Activated CD4-positive, alpha-beta T cell treated with anti-CD3 and anti-CD28 coated beads, Interleukin-2, amount 10 ng/mL, durations not matched to agents 7 days and 5 days (primary cell): ENCODE data around the gene CTSK. TPM values are rescaled to one million over a fixed set of nuclear protein-coding genes. Genes with fewer than 3 reads are reported as not detected.

Source experiments
- CTCF ChIA-PET: fragments of 350-600 bp; sonication (Branson Sonifier 250); formaldehyde crosslinking; loops from one replicate; lab custom pipeline; 2021; ENCODE audit warnings: antibody characterized with exemption; lab: Charles Lee
- POLR2A ChIA-PET: fragments of 350-600 bp; sonication (Branson Sonifier 250); formaldehyde crosslinking; loops from one replicate; lab custom pipeline; 2021; ENCODE audit warnings: antibody characterized with exemption; lab: Charles Lee
- DNase-seq: peaks from one replicate; pipeline ENCODE4 v3.0.0-alpha.2; 2020
- H3K27ac Mint-ChIP-seq: one replicate; pipeline ENCODE4 v1.8.0; 2021; ENCODE audit warnings: mild to moderate bottlenecking, moderate library complexity, mixed read lengths
- H3K27me3 Mint-ChIP-seq: one replicate; pipeline ENCODE4 v1.8.0; 2021; ENCODE audit warnings: mixed read lengths
- H3K36me3 Mint-ChIP-seq: one replicate; pipeline ENCODE4 v1.8.0; 2021; ENCODE audit warnings: low read depth, mixed read lengths
- H3K4me1 Mint-ChIP-seq: one replicate; pipeline ENCODE4 v1.8.0; 2021; ENCODE audit warnings: mixed read lengths
- H3K4me3 Mint-ChIP-seq: one replicate; pipeline ENCODE4 v1.8.0; 2021; ENCODE audit warnings: mild to moderate bottlenecking, moderate library complexity, mixed read lengths
- H3K9me3 Mint-ChIP-seq: one replicate; pipeline ENCODE4 v1.8.0; 2021; ENCODE audit warnings: mixed read lengths
- total RNA-seq, 2 experiments: library from RNA; stranded (reverse); gene quantifications; one replicate each; pipeline ENCODE4 v1.2.3, GENCODE V29; 2021

The CTSK gene
- total RNA-seq, 2 experiments from 2014 or later: 5.1 to 5.8 TPM

DNA sequence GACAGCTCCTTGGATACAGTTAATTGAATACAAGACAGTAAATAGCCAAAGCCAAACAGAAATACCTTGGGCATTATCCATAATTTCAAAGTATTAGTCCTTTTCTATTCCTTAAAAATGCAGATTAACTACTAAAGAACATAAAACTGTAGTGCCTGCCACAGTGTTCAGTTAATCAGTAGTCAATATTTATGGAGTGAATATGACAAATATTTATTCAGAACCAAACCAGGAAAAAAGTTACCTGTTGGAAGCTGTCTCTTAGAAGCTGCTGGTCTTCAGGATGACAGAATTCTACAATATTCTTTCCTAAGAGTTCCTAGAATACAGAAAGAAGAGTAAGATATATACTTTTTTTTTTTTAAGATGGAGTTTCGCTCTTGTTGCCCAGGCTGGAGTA lies 18.2 kb upstream of the CTSK start:
- no peak overlapping the region for H3K27ac Mint-ChIP-seq
- peaks cover 50% of the 10 kb centered on the region for H3K36me3 Mint-ChIP-seq
- POLR2A ChIA-PET: no interaction called here
- no peaks in the 10 kb centered on the region for H3K27me3 Mint-ChIP-seq
- no peak overlapping the region for H3K4me3 Mint-ChIP-seq
- CTCF ChIA-PET: interaction anchor here (1.0 kb wide), 1 partner anchor 13 kb away, joined by 5 read pairs; no protein-coding TSS in a partner anchor
- no peak for DNase-seq
- H3K4me1 Mint-ChIP-seq: no peaks in the 10 kb centered on the region
- no peaks in the 10 kb centered on the region for H3K9me3 Mint-ChIP-seq

DNA sequence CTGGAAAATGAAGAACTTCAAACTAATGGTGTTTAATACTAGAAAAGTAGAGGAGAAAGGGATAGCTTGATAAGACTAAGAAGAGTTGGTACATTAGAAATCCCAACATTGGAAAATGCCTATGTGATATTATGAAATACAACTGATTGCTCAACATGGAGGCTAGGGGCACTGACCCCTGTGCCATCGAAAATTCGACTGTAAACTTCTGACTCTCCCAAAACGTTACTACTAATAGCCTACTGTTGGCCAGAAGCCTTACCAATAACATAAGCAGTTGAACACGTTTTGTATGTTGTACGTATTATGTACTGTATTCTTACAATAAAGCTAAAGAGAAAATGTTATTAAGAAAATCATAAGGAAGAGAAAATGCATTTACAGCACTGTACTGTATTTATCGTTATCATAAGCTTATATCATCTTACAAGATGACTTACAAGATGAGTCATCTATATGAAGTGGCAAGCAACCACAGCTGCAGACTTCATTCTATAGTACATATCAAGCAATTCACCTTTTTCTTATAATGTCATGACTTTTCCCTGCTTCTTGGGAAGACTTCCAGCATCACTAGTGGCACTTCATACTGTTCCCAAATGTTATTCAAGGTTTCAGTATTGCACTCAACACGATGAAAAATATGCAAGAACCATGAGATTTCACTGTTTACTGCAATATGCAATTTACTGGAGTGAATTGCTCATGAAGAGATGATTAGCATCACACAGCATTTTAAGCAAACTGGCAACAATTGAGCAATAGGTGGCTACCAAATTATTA lies 12.9 kb upstream of the CTSK start:
- ChIA-PET CTCF (interaction anchor here (0.6 to 1.4 kb wide), 3 partner anchors 8 to 655 kb away, joined by 3 to 4 read pairs (median 3); no protein-coding TSS in a partner anchor), POLR2A (no interaction called here)
- Mint-ChIP-seq H3K36me3 (peaks cover 44% of the 10 kb centered on the region), H3K27ac (no peak overlapping the region), H3K9me3 (no peaks in the 10 kb centered on the region), H3K27me3 (no peaks in the 10 kb centered on the region), H3K4me3 (no peak overlapping the region), H3K4me1 (peaks cover 2% of the 10 kb centered on the region)
- DNase-seq: no peak

DNA sequence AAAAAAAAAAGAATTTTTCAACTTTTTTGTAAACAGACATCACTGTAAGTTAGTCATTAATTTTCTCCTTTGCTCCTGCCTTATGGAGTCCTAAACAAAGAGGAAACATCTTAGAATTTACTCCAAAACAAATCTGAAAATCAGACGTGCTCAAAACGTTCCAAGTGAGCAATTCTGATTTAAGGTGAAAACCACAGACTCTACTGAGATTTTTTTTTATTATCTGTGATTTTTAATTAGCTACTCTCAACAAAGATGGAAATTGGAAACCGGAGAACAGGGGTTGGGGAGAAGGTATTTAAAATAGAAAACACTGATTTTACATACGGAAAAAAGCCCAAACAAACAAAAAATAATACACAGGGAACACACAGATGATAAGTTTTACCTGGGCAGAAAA lies 7.8 kb upstream of the CTSK start:
- no peak for DNase-seq
- H3K36me3 Mint-ChIP-seq: peaks cover 33% of the 10 kb centered on the region
- no peaks in the 10 kb centered on the region for H3K27me3 Mint-ChIP-seq
- H3K9me3 Mint-ChIP-seq: no peaks in the 10 kb centered on the region
- no peak overlapping the region for H3K27ac Mint-ChIP-seq
- no peak overlapping the region for H3K4me3 Mint-ChIP-seq
- ChIA-PET POLR2A (no interaction called here), CTCF (interaction anchor here (0.6 kb wide), 1 partner anchor 669 kb away, joined by 3 read pairs; no protein-coding TSS in a partner anchor)
- no peaks in the 10 kb centered on the region for H3K4me1 Mint-ChIP-seq

DNA sequence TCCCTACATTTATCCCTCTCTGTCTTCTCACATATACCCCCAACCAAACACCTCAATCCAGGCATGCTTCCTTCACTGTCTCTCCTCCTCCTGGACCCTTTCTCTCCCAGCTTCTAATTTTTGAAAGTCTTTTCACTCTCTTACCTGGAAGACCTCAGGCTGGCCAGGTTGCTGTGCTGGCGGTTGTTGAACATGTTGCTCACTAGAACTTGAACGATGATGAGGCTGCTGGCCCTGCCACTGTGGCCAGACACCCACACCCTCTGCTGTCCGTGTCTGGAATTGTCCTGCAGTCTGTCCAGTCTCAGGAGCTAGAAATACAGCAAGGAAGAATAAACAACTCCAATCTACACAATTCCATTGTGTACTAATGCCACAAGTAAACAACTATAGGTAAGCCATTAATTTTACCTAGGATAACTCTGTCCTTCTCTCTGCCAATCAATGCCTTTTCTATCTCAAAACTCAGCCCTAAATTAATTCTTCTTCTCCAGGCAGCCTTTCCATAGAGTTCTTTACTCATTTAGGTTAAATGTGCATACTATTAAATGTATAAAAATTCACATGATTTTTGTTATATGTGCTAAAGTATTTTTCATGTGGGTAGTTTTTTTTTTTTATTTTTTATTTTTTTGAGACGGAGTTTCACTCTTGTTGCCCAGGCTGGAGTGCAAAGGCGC lies 5.1 kb upstream of the CTSK start:
- Mint-ChIP-seq H3K9me3 (no peaks in the 10 kb centered on the region), H3K36me3 (peaks cover 28% of the 10 kb centered on the region), H3K27me3 (no peaks in the 10 kb centered on the region), H3K27ac (no peak overlapping the region), H3K4me3 (no peak overlapping the region), H3K4me1 (peaks cover 3% of the 10 kb centered on the region)
- ChIA-PET POLR2A (no interaction called here), CTCF (interaction anchor here (0.7 to 1.3 kb wide), 5 partner anchors 8 to 166 kb away, joined by 3 to 5 read pairs (median 3); no protein-coding TSS in a partner anchor)
- no peak for DNase-seq

DNA sequence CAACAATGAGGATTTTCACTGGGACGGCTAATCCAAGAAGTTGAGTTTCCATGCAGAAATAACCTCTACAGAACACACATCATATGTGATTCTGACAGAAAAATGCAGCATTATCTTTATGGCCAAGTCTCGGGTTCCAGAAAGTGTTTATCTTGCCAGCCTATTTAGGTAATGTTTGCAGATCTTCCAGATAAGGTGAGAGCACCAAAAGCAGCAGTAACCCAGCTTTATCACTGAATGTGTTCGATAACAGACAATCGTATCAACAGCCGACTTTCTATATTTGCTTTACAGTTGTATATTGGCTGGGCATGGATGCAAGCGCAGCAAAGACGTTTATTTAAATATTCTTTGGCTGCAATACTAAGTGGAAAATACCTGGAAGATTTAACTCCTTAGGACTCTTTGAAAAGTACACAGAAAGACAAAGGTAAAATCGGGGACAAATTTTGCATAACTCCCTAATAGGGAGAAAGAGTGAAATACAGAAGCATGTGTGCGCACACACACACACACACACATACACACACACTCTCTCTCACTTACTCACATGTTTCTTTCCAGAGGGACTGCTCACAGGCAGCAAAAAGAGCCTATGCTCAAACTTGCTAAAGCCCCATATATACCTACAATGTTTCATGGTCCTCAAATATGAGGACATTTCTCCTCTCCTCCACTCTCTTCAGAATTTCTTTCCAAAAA lies 3.0 kb upstream of the CTSK start:
- Mint-ChIP-seq H3K36me3 (peaks cover 16% of the 10 kb centered on the region), H3K4me1 (peaks cover 16% of the 10 kb centered on the region), H3K27ac (no peak overlapping the region), H3K4me3 (no peak overlapping the region), H3K27me3 (no peaks in the 10 kb centered on the region), H3K9me3 (no peaks in the 10 kb centered on the region)
- no peak for DNase-seq
- ChIA-PET CTCF (interaction anchor here (0.6 to 1.0 kb wide), 2 partner anchors 23 to 63 kb away, joined by 3 read pairs; no protein-coding TSS in a partner anchor), POLR2A (no interaction called here)

DNA sequence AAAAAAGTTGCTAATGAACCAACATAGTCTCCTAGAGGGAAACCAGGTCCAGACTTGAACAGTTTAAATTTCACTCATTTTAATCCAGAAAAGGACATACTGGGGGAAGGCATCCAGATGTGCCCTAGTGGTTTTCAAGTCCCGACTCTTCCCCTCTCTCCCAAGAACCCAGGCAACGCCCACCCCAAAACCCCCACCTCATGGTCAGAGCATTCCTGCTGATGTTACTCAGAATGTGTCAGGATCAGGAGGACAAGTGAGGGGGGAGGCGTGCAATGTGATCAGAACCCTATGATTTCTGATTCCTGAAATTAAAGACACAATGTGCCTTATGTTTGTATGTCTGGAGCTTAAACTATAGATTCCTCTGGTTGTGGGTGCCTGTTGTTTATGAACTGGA lies 1.6 kb upstream of the CTSK start:
- Mint-ChIP-seq H3K27me3 (no peaks in the 10 kb centered on the region), H3K9me3 (no peaks in the 10 kb centered on the region), H3K4me1 (peaks cover 16% of the 10 kb centered on the region), H3K4me3 (no peak overlapping the region), H3K27ac (no peak overlapping the region), H3K36me3 (peaks cover 13% of the 10 kb centered on the region)
- POLR2A ChIA-PET: no interaction called here
- DNase-seq: no peak
- CTCF ChIA-PET: interaction anchor here (1.0 to 1.3 kb wide), 2 partner anchors 9 to 10 kb away, joined by 3 to 4 read pairs; no protein-coding TSS in a partner anchor

DNA sequence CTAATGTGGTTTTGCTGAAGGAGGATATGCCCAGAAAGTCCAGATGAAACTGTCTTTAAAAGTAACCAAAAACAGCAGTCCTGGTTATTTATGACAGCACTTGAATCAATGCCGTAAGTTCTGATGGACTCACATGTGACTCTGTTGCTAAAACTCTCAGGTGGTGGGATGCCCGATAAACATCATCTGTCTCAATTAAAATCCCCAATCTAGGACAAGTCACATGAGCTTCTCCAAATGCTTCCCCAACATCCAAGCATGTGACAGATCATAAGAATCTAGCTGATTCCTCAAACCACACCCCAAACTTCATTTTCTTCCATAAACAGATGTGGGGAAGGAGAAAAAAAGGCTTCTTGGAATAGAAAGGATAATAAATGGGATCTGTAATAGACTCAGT lies 786 bp upstream of the CTSK start:
- ChIA-PET POLR2A (no interaction called here), CTCF (interaction anchor here (1.0 to 1.7 kb wide), 4 partner anchors 10 to 113 kb away, joined by 3 to 6 read pairs (median 4); no protein-coding TSS in a partner anchor)
- Mint-ChIP-seq H3K36me3 (peaks cover 10% of the 10 kb centered on the region), H3K4me1 (peaks cover 16% of the 10 kb centered on the region), H3K4me3 (no peak overlapping the region), H3K9me3 (no peaks in the 10 kb centered on the region), H3K27ac (no peak overlapping the region), H3K27me3 (no peaks in the 10 kb centered on the region)
- no peak for DNase-seq

DNA sequence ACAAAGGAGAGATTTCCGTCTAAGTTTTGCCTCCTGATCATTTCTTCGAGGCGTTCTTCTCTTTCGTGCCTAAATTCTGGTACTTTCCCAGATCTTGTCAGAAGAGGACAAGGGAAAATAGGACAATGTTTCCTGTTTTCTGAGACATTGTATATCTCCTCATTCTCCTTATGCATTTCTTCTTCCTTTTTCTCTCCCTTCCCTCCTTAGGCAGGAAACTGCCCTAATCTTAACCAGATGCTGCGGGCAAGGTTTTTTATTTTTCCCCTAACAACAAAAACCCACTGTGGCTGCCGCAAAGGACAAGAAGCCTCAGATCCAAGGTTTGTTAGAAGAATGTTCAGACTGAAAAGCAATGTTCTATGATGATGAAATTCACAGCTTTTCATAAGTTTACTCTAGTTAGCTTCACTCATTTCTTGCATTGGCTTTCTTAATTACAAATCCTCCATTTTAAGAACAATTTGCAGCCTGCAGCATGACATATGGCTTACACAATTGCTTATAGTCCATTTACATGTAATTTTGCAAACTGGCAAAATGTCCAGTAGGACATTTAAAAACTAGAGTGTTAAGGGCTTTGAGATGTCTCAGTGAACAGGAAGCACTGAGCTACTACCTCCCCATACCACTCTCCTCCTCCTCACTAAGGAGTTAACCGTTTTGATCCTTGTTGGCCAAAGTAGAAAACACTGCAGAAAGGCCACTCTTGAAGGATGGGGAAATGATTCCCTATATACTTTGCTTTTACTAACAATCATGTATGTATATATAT lies 624 bp downstream of the CTSK start:
- ChIA-PET POLR2A (interaction anchor here (0.6 kb wide), 1 partner anchor 100 kb away, joined by 7 read pairs; no protein-coding TSS in a partner anchor), CTCF (interaction anchor here (0.5 to 1.7 kb wide), 4 partner anchors 15 to 115 kb away, joined by 3 to 6 read pairs (median 4); no protein-coding TSS in a partner anchor)
- Mint-ChIP-seq H3K4me3 (no peak overlapping the region), H3K9me3 (no peaks in the 10 kb centered on the region), H3K4me1 (peaks cover 16% of the 10 kb centered on the region), H3K36me3 (peaks cover 8% of the 10 kb centered on the region), H3K27ac (no peak overlapping the region), H3K27me3 (no peaks in the 10 kb centered on the region)
- no peak for DNase-seq

DNA sequence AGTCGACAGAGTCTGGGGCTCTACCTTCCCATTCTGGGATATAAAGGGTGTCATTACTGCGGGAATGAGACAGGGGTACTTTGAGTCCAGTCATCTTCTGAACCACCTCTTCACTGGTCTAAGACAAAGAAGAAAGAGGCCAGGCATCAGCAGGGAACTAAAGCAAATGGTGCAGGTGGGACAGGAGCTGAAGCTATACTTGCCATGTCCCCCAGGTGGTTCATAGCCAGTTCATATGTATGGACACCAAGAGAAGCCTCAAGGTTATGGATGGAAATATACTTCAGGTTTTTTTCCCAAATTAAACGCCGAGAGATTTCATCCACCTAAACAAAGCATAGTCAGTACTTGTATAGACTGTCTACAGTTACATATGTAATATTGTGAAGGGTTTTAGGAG lies 2.2 kb downstream of the CTSK start:
- Mint-ChIP-seq H3K27me3 (no peaks in the 10 kb centered on the region), H3K36me3 (peaks cover 8% of the 10 kb centered on the region), H3K9me3 (no peaks in the 10 kb centered on the region), H3K4me3 (no peak overlapping the region), H3K27ac (no peak overlapping the region), H3K4me1 (peaks cover 16% of the 10 kb centered on the region)
- DNase-seq: no peak
- CTCF ChIA-PET: no interaction called here
- POLR2A ChIA-PET: no interaction called here

DNA sequence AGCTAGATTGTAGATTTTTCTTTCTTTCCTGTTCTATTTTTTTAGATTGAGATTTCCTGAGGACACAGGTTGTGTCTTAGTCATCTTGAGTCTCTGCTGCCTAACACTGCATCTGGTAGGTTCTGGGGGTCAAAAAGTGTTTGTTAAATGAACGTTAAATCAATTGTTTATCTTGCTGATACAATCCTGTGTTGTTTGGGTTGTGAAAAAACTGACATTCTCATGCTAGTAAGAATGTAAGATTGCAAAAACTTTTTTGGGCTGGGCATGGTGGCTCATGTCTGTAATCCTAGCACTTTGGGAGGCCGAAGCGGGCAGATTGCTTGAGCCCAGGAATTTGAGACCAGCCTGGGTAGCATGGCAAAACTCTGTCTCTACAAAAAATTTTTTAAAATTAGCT lies 3.4 kb downstream of the CTSK start:
- Mint-ChIP-seq H3K4me3 (no peak overlapping the region), H3K27me3 (no peaks in the 10 kb centered on the region), H3K27ac (no peak overlapping the region), H3K9me3 (no peaks in the 10 kb centered on the region), H3K36me3 (peaks cover 8% of the 10 kb centered on the region), H3K4me1 (peaks cover 16% of the 10 kb centered on the region)
- ChIA-PET POLR2A (no interaction called here), CTCF (interaction anchor here (0.8 to 0.9 kb wide), 2 partner anchors 10 to 201 kb away, joined by 3 read pairs; no protein-coding TSS in a partner anchor)
- no peak for DNase-seq

DNA sequence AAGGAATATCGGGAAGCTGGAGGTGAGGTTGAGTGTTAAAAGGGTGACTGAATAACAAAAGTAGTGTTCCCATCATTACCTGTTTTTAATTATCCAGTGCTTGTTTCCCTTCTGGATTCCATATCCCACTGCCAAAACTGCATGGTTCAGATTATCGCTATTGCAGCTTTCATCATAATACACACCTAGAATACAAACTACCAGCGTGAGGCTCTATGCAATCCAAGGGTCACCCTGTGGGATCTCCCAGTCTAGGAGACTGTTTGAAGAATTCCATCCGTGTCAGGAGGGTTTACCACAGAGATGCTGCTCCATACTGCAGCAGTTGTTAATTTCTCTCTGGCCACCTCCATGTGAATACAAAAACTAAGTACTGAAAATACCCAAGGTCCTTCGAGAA lies 9.0 kb downstream of the CTSK start:
- Mint-ChIP-seq H3K4me3 (no peak overlapping the region), H3K27ac (no peak overlapping the region), H3K4me1 (no peaks in the 10 kb centered on the region), H3K9me3 (no peaks in the 10 kb centered on the region), H3K36me3 (peaks cover 13% of the 10 kb centered on the region), H3K27me3 (no peaks in the 10 kb centered on the region)
- CTCF ChIA-PET: interaction anchor here (0.6 kb wide), 1 partner anchor 180 kb away, joined by 3 read pairs; no protein-coding TSS in a partner anchor
- DNase-seq: no peak
- POLR2A ChIA-PET: no interaction called here

DNA sequence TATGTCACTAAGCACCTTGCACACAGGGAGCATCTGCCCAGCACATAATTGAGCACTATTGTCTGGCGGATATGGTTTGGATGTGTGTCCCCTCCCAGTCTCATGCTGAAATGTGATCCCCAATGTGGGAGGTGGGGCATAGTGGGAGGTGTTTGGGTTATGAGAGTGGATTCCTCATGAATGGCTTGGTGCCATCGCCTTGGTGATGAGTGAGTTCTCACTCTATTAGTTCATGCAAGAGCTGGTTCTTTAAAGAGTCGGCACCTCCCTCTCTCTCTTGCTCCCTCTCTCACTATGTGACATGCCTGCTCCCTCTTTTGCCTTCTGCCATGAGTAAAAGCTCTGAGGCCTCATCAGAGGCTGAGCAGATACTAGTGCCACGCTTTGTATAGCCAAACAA lies 9.5 kb downstream of the CTSK start:
- CTCF ChIA-PET: interaction anchor here (0.6 kb wide), 1 partner anchor 179 kb away, joined by 3 read pairs; no protein-coding TSS in a partner anchor
- Mint-ChIP-seq H3K9me3 (no peaks in the 10 kb centered on the region), H3K27me3 (no peaks in the 10 kb centered on the region), H3K27ac (no peak overlapping the region), H3K4me3 (no peak overlapping the region), H3K4me1 (no peaks in the 10 kb centered on the region), H3K36me3 (peaks cover 13% of the 10 kb centered on the region)
- POLR2A ChIA-PET: no interaction called here
- no peak for DNase-seq
